NCI-H1417 treated with DMSO at 0.1 percent for 48 hours (cell line): ENCODE results near the gene TGFB3.
"Not testable (repeated sequence)": the region's sequence is repeated elsewhere in the genome, so short reads cannot be mapped to it uniquely, and the experiment has no call there.

Source experiments
- DNase-seq: peaks from one replicate; lab custom pipeline; 2025; lab: John Stamatoyannopoulos, UW

TGFB3 gene

DNA sequence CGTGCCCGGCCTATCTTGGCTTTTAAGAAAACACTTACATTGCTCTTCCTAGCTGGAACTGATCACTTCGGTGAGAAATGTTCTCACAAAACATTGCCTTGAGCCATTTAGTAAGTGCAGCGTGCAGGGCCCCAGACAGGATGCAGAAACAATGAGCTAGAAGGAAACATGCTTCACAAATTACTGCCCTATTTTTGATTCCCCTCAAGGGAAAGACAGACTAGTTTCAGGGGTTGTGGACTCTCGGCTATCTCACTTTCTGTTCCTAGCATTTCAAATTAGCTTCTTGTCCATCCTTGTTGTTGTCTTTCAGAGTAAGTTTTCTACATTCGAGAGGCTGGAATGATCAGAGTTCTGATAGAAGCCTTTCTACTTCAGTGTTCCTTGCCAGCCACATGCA, 21.6 kb downstream of the TGFB3 start:
- no peak for DNase-seq

DNA sequence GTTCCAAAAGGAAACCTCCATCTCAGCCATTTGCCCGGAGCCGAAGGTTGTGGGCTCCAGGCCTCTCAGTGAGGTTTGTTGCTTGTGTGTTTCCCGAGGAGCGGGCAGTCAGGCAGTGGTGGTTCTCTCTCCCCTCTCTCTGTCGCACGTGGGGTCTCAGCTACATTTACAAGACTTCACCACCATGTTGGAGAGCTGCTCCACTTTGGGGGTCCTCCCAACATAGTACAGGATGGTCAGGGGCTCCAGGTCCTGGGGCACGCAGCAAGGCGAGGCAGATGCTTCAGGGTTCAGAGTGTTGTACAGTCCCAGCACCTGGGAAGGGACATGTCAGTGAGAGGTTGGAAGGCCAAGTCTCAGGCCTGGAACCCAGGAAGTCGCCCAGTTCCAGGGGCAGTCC, 22.8 kb downstream of the TGFB3 start:
- DNase-seq, result no peak

DNA sequence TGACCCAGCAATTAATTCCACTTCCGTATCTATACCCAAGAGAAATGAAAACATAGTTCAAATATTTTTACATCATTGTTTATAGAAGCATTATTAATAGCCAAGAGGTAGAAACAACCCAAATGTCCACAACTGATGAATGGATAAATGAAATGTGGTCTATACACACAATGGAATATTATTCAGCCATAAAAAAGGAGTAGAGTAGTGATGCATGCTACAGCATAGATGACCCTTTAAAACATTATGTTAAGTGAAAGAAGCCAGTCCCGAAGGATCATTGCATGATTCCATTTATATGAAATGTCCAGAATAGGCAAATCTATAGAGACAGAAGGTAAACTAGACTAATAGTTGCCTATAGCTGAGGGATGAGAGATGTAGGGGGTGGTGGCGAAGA, 29.3 kb downstream of the TGFB3 start:
- no peak for DNase-seq

GRCh38 chr14:75946785-75947184, 35.0 kb downstream of the TGFB3 start:
- no peak for DNase-seq

DNA sequence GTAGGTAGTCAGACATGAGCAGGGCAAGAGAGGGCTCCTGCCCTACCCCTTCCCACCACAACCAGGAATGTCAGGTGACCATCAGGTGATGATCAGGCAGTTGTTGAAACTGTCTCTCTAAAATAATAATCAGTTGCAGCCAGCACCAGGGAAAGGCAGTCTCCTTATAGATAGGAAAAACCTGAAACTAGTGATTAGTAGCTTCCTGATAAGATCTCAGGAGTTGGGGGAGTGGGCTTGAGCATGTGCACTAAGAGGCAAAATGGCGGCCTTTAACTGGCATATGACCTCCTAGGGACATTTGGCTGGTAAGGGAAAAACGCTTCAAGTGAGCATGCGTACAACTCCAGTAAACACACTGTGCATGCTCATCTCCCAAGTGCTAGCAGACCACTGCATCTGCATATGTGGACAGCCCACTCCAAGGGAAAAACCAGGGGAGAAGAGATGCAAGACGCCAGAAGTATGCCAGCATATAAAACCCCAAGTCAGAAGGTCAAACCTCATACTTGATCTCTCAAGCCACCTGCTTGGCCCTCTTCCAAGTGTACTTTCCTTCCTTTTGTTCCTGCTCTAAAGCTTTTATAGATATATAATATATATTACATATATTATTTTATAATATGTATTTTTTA, 37.1 kb downstream of the TGFB3 start:
- no peak for DNase-seq

DNA sequence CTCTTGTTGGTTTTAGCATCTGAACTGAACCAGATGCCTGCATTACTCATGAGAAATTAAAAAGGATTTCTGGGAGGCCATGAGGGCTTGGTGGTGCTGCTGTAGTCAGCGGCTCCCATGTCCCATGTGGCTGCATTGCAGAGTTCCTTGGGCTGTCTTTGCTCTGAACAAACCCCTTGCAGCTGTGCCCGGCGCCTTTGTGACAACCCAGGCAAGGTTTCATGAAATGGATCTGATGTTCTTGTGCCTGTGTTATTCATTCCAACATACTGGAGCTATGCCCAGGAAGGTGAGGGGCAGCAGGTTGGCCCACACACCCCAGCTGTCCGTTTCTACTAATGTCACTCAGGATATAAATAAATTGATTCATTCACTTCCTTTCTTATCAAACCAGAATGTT, 40.8 kb downstream of the TGFB3 start:
- no peak for DNase-seq

- no peak for DNase-seq
Observed at GRCh38 chr14:75939200-75939599, 42.6 kb downstream of the TGFB3 start.

GRCh38 chr14:75934998-75935628, 46.7 kb downstream of the TGFB3 start:
- DNase-seq, result no peak

- DNase-seq, result no peak
Observed at GRCh38 chr14:75933712-75934296, 48.0 kb downstream of the TGFB3 start.

DNA sequence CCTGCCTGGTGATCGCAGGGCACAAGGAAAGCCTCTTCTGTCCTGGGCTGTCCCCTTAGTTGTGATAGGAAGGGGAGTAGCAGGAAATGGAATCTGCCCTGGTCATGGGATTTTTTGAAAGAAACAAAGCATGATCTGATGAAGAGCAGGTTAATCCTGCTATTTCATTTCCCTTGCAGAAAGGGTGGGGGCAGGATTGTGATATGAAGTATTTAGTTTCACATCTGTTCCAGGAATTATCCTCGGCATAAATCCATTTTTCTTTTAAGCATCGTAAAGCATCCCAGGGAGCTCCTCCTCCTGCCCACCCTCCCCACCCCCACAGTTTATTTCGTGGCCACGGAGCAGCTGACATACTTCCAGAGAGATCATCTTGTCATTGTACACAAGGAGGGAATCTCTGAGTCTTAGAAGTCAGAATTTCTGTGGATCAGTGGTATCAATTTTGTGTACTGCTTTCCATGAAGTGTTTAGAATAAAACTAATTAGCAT, 53.1 kb downstream of the TGFB3 start:
- no peak for DNase-seq

DNA sequence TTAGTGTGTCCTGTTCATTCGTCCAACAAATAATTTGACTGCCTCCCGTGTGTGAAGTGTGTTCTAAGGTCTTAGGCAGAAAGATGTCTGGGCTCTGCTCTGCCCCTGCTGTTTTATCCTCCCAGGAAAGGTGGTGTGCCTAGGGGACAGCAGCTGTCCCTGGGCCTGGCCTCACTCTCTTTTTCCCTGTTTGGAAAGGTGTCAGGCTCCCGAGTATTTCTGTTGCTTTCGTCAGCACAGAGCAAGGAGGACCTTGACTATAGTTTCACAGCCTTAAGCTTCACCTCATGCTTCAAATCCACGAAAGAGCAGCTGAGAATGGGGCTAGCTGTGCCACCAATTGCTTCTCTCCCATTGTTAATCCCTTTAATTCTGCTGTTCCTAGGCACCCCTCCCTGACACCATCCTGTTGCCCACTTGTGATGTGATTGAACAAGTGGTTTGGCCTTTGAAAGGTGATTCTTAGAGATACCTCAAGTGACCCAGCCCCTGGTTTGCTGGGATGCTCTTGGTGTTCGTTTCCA, 54.2 kb downstream of the TGFB3 start:
- no peak for DNase-seq

DNA sequence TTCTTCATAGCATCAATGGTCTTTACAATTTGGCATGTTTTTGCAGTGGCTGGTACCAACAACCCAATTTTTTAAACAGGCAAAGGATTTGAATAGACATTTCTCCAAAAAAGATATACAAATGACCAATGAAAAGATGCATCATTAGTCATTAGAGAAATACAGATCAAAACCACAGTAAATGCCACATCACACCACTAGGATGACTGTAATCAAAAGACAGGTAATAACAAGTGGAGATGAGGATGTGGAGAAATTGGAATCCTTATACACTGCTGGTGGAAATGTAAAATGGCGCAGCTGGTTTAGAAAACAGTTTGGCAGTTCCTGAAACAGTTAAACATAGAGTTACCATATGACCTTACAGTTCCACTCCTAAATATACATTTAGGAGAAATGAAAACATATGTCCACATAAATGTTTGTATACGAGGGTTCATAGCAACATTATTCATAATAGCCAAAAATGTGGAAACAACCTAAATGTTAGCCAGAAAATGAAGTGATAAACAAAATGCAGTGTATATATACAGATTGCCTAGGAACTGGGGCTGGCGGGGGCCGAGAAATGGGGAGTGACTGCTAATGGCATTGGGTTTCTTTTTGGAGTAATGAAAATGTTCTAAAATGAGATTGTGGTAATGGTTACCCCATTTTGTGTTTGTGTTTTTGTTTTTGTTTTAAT, 55.2 kb downstream of the TGFB3 start:
- DNase-seq, result no peak

- not testable (repeated sequence) for DNase-seq
Observed at GRCh38 chr14:75925141-75925840, 56.5 kb downstream of the TGFB3 start.

DNA sequence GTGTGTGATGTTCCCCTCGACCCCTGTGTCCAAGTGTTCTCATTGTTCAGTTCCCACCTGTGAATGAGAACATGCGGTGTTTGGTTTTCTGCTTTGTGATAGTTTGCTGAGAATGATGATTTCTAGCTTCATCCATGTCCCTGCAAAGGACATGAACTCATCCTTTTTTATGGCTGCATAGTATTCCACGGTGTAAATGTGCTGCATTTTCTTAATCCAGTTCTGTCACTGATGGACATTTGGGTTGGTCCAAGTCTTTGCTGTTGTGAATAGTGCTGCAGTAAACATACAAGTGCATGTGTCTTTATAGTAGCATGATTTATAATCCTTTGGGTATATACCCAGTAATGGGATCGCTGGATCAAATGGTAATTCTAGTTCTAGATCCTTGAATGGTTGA, 61.4 kb downstream of the TGFB3 start:
- DNase-seq, result not testable (repeated sequence)

DNA sequence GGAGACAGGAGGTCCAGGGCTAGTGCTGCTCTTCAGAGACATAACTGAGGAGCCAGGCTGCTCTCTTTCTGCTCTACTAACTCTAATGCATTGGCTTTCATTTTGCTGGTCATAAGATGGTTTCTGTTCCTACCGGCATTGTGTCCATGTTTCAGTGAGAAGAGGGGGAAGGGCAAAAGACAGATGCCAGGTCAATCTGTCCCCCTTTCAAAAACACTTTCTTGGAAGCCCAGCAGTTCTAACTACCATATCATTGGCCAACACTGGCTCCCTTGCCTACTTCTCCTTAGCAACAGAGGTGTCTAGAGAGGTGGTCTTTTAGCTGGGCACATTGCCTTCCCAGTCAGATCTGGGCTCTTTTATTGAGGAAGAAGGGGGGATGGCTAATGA, 63.9 kb downstream of the TGFB3 start:
- DNase-seq, result no peak

- no peak for DNase-seq
Observed at GRCh38 chr14:75917322-75917945, 64.4 kb downstream of the TGFB3 start.

GRCh38 chr14:75915045-75915444, 66.8 kb downstream of the TGFB3 start:
- DNase-seq, result no peak

DNA sequence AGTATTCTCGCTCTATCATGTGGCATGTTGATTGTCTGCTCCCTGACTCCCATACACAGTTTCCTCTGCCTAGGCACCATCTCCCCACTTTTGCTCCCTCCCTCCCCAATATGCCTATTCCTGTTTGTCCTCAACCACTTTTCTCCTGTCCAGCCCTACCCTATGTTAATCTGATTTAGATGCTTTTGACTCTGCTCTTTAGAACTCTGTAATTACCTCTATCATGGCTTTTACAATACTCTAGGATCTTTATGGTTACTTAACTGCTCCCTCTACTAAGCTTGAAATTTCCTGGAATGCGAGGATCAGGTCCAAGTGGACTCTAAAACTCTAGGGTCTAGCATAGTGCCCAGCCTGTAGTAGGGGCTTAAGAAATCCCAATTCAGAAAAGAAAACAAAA, 68.6 kb downstream of the TGFB3 start:
- no peak for DNase-seq

DNA sequence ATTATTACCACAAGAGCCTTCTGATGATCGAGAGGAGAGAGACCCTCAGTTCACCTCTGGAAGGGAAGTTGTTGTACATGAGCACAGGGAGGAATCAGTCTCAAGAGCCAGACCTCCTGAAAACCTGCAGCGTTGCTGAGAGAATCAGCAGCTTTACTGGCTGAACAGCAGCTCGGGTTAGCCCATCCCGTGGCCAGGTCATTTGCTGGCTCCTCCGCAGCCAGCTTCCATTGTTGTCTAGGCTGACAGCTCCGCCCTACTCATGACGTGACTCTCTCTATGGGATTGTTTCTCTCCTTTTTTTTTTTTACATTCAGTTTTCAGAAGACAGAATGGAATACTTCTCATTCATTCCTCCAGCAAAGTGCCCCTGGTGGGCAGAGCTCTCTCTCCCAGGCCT, 69.9 kb downstream of the TGFB3 start:
- no peak for DNase-seq

GRCh38 chr14:75910048-75910447, 71.7 kb downstream of the TGFB3 start:
- DNase-seq, result no peak

DNA sequence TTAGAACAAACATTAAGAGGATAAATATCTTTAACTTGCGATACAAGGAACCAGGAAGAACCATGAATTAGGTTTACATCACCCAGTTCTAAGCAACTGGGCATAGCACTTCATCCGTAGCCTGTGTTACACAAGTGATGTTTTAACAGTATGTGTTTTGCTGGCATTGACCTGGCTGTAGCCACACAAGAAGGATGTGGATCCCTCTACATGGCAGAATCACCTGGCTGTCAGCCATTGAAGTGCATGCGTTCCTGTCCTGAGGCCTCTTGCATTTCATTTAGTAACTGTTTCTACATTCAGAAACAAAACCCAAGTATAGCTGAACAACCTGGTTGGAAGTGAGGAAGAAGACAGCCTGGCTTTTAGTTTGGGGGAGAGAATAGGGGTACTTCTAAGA, 72.2 kb downstream of the TGFB3 start:
- DNase-seq, result no peak
